Dermis blood vessel endothelial cell (primary cell): ENCODE results near the gene ZSCAN21. TPM values are rescaled to one million over a fixed set of nuclear protein-coding genes. Genes with fewer than 3 reads are reported as not detected.

Experiments used
- DNase-seq: peaks from one replicate; pipeline ENCODE4 v3.0.0; 2010
- total RNA-seq: library from RNA; depleted of rRNA; stranded (reverse); fragments of >200 nt; gene quantifications from 2 replicates; pipeline ENCODE4 v1.2.3, GENCODE V29; 2014

ZSCAN21 gene
- total RNA-seq, 1 donor from 2014 or later, result 11.2 TPM

GRCh38 chr7:100029596-100029995 is 20.0 kb upstream of the ZSCAN21 start:
- no peak for DNase-seq

- no peak for DNase-seq
Observed at GRCh38 chr7:100033526-100033925, 16.0 kb upstream of the ZSCAN21 start.

GRCh38 chr7:100034871-100035510 is 14.6 kb upstream of the ZSCAN21 start:
- peak; percentile 67 for DNase-seq

GRCh38 chr7:100035876-100036275 is 13.7 kb upstream of the ZSCAN21 start:
- no peak for DNase-seq

- DNase-seq, result no peak
Observed at GRCh38 chr7:100038326-100038725, 11.2 kb upstream of the ZSCAN21 start.

GRCh38 chr7:100040575-100040974 is 9.0 kb upstream of the ZSCAN21 start:
- no peak for DNase-seq

- DNase-seq, result peak; percentile 22
Observed at GRCh38 chr7:100044718-100045117, 4.9 kb upstream of the ZSCAN21 start.

- no peak for DNase-seq
Observed at GRCh38 chr7:100048680-100049079, 894 bp upstream of the ZSCAN21 start.

- DNase-seq, result no peak
Observed at GRCh38 chr7:100051611-100052010, 2.0 kb downstream of the ZSCAN21 start.

GRCh38 chr7:100053215-100053614 is 3.6 kb downstream of the ZSCAN21 start:
- DNase-seq, result peak; percentile 91

- no peak for DNase-seq
Observed at GRCh38 chr7:100057006-100057405, 7.4 kb downstream of the ZSCAN21 start.

GRCh38 chr7:100059251-100059739 is 9.7 kb downstream of the ZSCAN21 start:
- DNase-seq, result no peak

- no peak for DNase-seq
Observed at GRCh38 chr7:100061518-100062193, 12.1 kb downstream of the ZSCAN21 start.

- DNase-seq, result no peak
Observed at GRCh38 chr7:100063376-100063775, 13.8 kb downstream of the ZSCAN21 start.

- no peak for DNase-seq
Observed at GRCh38 chr7:100064162-100064561, 14.6 kb downstream of the ZSCAN21 start.

GRCh38 chr7:100065452-100066186 is 16.0 kb downstream of the ZSCAN21 start:
- DNase-seq, result no peak

GRCh38 chr7:100066953-100067352 is 17.4 kb downstream of the ZSCAN21 start:
- DNase-seq, result no peak

GRCh38 chr7:100069991-100070390 is 20.4 kb downstream of the ZSCAN21 start:
- DNase-seq, result no peak

GRCh38 chr7:100071018-100071723 is 21.6 kb downstream of the ZSCAN21 start:
- no peak for DNase-seq

GRCh38 chr7:100072462-100072861 is 22.9 kb downstream of the ZSCAN21 start:
- no peak for DNase-seq

GRCh38 chr7:100074841-100075240 is 25.3 kb downstream of the ZSCAN21 start:
- DNase-seq, result no peak

GRCh38 chr7:100075418-100075817 is 25.8 kb downstream of the ZSCAN21 start:
- DNase-seq, result no peak

- DNase-seq, result no peak
Observed at GRCh38 chr7:100077205-100077604, 27.6 kb downstream of the ZSCAN21 start.
